NCI-H1694 (cell line): ENCODE data around the gene CSF3R.

Experiments
- DNase-seq: peaks from one replicate; lab custom pipeline; 2025; lab: John Stamatoyannopoulos, UW

CSF3R gene

GRCh38 chr1:36419569-36419968, 63.1 kb downstream of the CSF3R start:
- DNase-seq: no peak

- DNase-seq: no peak
Observed at GRCh38 chr1:36419140-36419539, 63.6 kb downstream of the CSF3R start.

GRCh38 chr1:36417931-36418330, 64.8 kb downstream of the CSF3R start:
- no peak for DNase-seq
